Esophagus muscularis mucosa (tissue), 4 donors: ENCODE measurements around the gene SPI1.

Source experiments
- EP300 ChIP-seq: sonication (generic); formaldehyde crosslinking; IDR thresholded peaks from one replicate; pipeline ENCODE4 v1.6.1; 2017; ENCODE audit warnings: antibody characterized with exemption
- POLR2A ChIP-seq: fragments of 450-650 bp; IDR thresholded peaks from one replicate; pipeline ENCODE4 v1.6.1; 2017; ENCODE audit warnings: antibody characterized with exemption, moderate library complexity, mild to moderate bottlenecking, low read depth
- TF ChIP-seq, protein P1 (sequence below), 3 experiments: fragments of 200-600 bp in 2 of 3; fragments of 450-650 bp in 1 of 3; sonication (generic) in 2 of 3; IDR thresholded peaks; one replicate each; pipeline ENCODE4 v1.5.1; 2017 to 2019; ENCODE audit warnings: antibody characterized with exemption in 3 of 3, mild to moderate bottlenecking in 2 of 3, moderate library complexity in 1 of 3

GRCh38 chr11:47354913-47355282 lies 23.4 kb downstream of the SPI1 start:
- TF ChIP-seq POLR2A (no peak), EP300 (no peak)
- TF ChIP-seq, protein P1, sequence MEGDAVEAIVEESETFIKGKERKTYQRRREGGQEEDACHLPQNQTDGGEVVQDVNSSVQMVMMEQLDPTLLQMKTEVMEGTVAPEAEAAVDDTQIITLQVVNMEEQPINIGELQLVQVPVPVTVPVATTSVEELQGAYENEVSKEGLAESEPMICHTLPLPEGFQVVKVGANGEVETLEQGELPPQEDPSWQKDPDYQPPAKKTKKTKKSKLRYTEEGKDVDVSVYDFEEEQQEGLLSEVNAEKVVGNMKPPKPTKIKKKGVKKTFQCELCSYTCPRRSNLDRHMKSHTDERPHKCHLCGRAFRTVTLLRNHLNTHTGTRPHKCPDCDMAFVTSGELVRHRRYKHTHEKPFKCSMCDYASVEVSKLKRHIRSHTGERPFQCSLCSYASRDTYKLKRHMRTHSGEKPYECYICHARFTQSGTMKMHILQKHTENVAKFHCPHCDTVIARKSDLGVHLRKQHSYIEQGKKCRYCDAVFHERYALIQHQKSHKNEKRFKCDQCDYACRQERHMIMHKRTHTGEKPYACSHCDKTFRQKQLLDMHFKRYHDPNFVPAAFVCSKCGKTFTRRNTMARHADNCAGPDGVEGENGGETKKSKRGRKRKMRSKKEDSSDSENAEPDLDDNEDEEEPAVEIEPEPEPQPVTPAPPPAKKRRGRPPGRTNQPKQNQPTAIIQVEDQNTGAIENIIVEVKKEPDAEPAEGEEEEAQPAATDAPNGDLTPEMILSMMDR (IDR thresholded peaks at IDR 0.05) = no peak
